HepG2 (cell line): ENCODE measurements around the gene HNRNPL. TPM values are rescaled to one million over a fixed set of nuclear protein-coding genes. Genes with fewer than 3 reads are reported as not detected.

Source experiments
- ARNT2 ChIP-seq: sonication (generic); formaldehyde crosslinking; IDR thresholded peaks from 2 replicates; pipeline ENCODE4 v1.8.0; 2022; ENCODE audit warnings: mild to moderate bottlenecking, low read depth, missing genetic modification reagents, moderate library complexity
- ARNTL ChIP-seq: sonication (generic); formaldehyde crosslinking; IDR thresholded peaks from 2 replicates; pipeline ENCODE4 v1.4.0; 2020; ENCODE audit warnings: mild to moderate bottlenecking, missing genetic modification reagents
- ATF4 ChIP-seq, 2 experiments: fragments of 450-650 bp in 1 of 2; sonication (generic) in 1 of 2; formaldehyde crosslinking; IDR thresholded peaks; 2 replicates each; pipeline versions ENCODE4 v1.5.0 to v1.8.0; 2020 to 2022; ENCODE audit warnings: mild to moderate bottlenecking in 1 of 2, missing genetic modification reagents in 1 of 2
- CSRNP2 ChIP-seq: sonication (generic); formaldehyde crosslinking; conservative IDR thresholded peaks from 2 replicates; pipeline ENCODE4 v1.8.0; 2022; ENCODE audit warnings: low read depth, missing genetic modification reagents
- GTF3A ChIP-seq: sonication (generic); formaldehyde crosslinking; conservative IDR thresholded peaks from 2 replicates; pipeline ENCODE4 v1.4.0; 2020; ENCODE audit warnings: mild to moderate bottlenecking, missing genetic modification reagents
- HNRNPL ChIP-seq: fragments of 200-400 bp; formaldehyde crosslinking; IDR thresholded peaks from 2 replicates; pipeline ENCODE4 v1.6.1; 2017; ENCODE audit warnings: mild to moderate bottlenecking, low read depth, low read length
- LRRFIP1 ChIP-seq: sonication (generic); formaldehyde crosslinking; conservative IDR thresholded peaks from 2 replicates; pipeline ENCODE4 v1.4.0; 2020; ENCODE audit warnings: missing genetic modification reagents
- PCBP1 ChIP-seq: fragments of 200-400 bp; formaldehyde crosslinking; IDR thresholded peaks from 2 replicates; pipeline ENCODE4 v1.6.1; 2017; ENCODE audit warnings: mild to moderate bottlenecking, low read depth, low read length, borderline replicate concordance
- PRDM10 ChIP-seq: sonication (generic); formaldehyde crosslinking; IDR thresholded peaks from 2 replicates; pipeline ENCODE4 v1.4.0; 2020; ENCODE audit warnings: low read depth, missing genetic modification reagents
- ZBTB37 ChIP-seq: sonication (generic); formaldehyde crosslinking; IDR thresholded peaks from 2 replicates; pipeline ENCODE4 v1.4.0; 2020; ENCODE audit warnings: mild to moderate bottlenecking, missing genetic modification reagents
- ZEB1 ChIP-seq: IDR thresholded peaks from 2 replicates; pipeline ENCODE4 v1.6.1; 2012; ENCODE audit warnings: mild to moderate bottlenecking, low read depth, inconsistent platforms; ENCODE audit not compliant: insufficient replicate concordance
- ZNF335 ChIP-seq: sonication (generic); formaldehyde crosslinking; IDR thresholded peaks from 2 replicates; pipeline ENCODE4 v1.4.0; 2020; ENCODE audit warnings: missing genetic modification reagents
- ZNF513 ChIP-seq: sonication (generic); formaldehyde crosslinking; conservative IDR thresholded peaks from 2 replicates; pipeline ENCODE4 v1.5.0; 2020; ENCODE audit warnings: missing genetic modification reagents
- ZNF598 ChIP-seq: sonication (generic); formaldehyde crosslinking; IDR thresholded peaks from 2 replicates; pipeline ENCODE4 v1.5.1; 2020; ENCODE audit warnings: mild to moderate bottlenecking, missing genetic modification reagents, borderline replicate concordance
- ZSCAN29 ChIP-seq: sonication (generic); formaldehyde crosslinking; conservative IDR thresholded peaks from 2 replicates; pipeline ENCODE4 v1.4.0; 2020; ENCODE audit warnings: mild to moderate bottlenecking, missing genetic modification reagents
- polyA plus RNA-seq, 8 experiments: library from polyadenylated mRNA; depleted of rRNA in 3 of 8; stranded (reverse) in 7 of 8; unstranded in 1 of 8; fragments of >200 nt; fragmentation: Illumina TruSeq in 4 of 8; extraction: Trizol in 4 of 8; gene quantifications; 2 replicates each; pipeline versions ENCODE4 v1.2.1 to v1.2.3, GENCODE V29; 2011 to 2016; ENCODE audit warnings: low read depth in 4 of 8, missing spikeins in 1 of 8, mixed read lengths in 1 of 8; ENCODE audit not compliant: insufficient read depth in 1 of 8
- total RNA-seq, 5 experiments: library from RNA; depleted of rRNA; stranded (reverse); fragments of >200 nt; fragmentation: Illumina TruSeq; extraction: Trizol; gene quantifications; 2 replicates each; pipeline ENCODE4 v1.2.3, GENCODE V29; 2016; ENCODE audit warnings: low read depth in 1 of 5

The HNRNPL gene
- total and polyA plus RNA-seq, 2 of the 13 experiments (the other 11 are each of a cell fraction or from before 2014, with no cell fraction given): 156 to 278 TPM

GRCh38 chr19:38851622-38852230 is 1.9 kb upstream of the HNRNPL start (continued):
- TF ChIP-seq ATF4 (CRISPR knock-in tag; IDR thresholded peaks at IDR 0.05) (peak in 1 of 2 experiments; percentile 32; a peak in 1 of 4 replicates), ARNTL (peak; percentile 98), ZNF598 (CRISPR knock-in tag) (no peak), ARNT2 (CRISPR knock-in tag) (no peak), ZNF513 (CRISPR knock-in tag) (no peak), GTF3A (CRISPR knock-in tag) (no peak; the same call in 1 of the 2 replicates), LRRFIP1 (CRISPR knock-in tag) (no peak), HNRNPL (0 out of 2 replicates have a peak, but pooled peaks have one; percentile 14), PRDM10 (CRISPR knock-in tag) (no peak), ZBTB37 (no peak), ZSCAN29 (no peak), CSRNP2 (CRISPR knock-in tag) (no peak), ZNF335 (CRISPR knock-in tag) (no peak), ZEB1 (no peak), PCBP1 (no peak)
